ENCODE results near the gene STXBP6.
"Not testable (repeated sequence)": the region's sequence is repeated elsewhere in the genome, so short reads cannot be mapped to it uniquely, and the experiment has no call there.

DNA sequence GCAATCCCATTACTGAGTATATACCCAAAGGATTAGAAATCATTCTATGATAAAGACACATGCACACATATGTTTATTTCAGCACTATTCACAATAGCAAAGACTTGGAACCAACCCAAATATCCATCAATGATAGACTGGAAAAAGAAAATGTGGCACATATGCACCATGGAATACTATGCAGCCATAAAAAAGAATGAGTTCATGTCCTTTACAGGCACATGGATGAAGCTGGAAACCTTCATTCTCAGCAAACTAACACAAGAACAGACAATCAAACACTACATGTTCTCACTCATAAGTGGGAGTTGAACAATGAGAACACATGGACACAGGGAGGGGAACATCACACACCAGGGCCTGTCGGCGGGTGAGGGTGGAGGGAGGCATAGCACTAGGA is 113.2 kb downstream of the STXBP6 start:
- TF ChIP-seq, protein P1, sequence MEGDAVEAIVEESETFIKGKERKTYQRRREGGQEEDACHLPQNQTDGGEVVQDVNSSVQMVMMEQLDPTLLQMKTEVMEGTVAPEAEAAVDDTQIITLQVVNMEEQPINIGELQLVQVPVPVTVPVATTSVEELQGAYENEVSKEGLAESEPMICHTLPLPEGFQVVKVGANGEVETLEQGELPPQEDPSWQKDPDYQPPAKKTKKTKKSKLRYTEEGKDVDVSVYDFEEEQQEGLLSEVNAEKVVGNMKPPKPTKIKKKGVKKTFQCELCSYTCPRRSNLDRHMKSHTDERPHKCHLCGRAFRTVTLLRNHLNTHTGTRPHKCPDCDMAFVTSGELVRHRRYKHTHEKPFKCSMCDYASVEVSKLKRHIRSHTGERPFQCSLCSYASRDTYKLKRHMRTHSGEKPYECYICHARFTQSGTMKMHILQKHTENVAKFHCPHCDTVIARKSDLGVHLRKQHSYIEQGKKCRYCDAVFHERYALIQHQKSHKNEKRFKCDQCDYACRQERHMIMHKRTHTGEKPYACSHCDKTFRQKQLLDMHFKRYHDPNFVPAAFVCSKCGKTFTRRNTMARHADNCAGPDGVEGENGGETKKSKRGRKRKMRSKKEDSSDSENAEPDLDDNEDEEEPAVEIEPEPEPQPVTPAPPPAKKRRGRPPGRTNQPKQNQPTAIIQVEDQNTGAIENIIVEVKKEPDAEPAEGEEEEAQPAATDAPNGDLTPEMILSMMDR (IDR thresholded peaks at IDR 0.05) = not testable (repeated sequence)
- not testable (repeated sequence) for TF ChIP-seq POLR2A (IDR thresholded peaks at IDR 0.05)

Measured in body of pancreas (tissue), 4 donors.